Suppressor macrophage (primary cell): ENCODE data around the gene PNPLA7.

Experiments
- DNase-seq, 4 experiments: peaks; one replicate each; pipeline ENCODE4 v3.0.0-alpha.2; 2020 to 2022

Gene PNPLA7

GRCh38 chr9:137449081-137449844 lies 100.9 kb downstream of the PNPLA7 start:
- no peak for DNase-seq

DNA sequence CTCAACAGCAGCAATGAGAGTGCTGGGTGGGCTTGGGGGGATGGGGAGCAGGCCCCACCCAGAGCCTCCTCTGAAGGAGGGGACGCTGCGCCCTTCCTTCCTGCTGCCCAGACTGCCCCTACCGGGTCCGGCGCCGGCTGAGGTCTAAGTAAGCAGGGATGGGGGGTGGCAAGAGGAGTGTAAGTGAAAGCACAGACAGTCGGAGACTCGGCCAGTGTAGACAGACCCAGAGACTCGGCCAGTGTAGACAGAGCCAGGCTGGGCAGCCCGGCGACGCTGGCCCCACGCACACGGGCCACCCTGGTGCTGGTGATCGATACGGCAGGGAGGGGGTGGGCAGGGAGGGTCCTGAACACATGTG lies 101.6 kb downstream of the PNPLA7 start:
- DNase-seq, result no peak

GRCh38 chr9:137447722-137448601 lies 102.2 kb downstream of the PNPLA7 start:
- no peak for DNase-seq

- DNase-seq, result peak; percentile 59 to 77 (median 74)
Observed at GRCh38 chr9:137446851-137447471, 103.2 kb downstream of the PNPLA7 start.

DNA sequence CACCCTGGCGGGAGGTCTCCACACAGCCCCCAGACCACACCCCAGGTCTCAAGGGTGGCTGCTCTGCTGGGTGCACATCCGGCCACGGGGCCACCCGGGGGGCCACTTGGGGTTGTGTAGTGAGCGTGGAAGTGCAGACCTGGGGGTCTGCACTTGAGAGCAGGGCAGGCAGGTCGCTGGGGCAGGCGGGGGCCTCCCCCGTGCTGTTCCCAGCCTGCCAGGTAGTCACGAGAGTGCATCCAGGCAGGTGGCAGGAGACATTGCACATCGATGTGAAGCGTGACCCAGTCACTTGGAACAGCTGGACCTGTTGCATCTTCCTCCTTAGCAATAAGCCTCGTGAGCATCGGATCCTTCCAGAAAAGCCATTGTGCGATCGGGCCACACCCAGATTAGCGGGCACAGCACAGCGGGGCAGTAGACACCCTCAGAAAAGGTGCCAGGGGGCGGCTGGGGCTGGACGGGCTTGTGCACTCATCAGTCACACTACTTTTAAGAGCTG lies 104.2 kb downstream of the PNPLA7 start:
- no peak for DNase-seq

- peak; percentile 85 to 92 (median 90) for DNase-seq
Observed at GRCh38 chr9:137445275-137445807, 104.9 kb downstream of the PNPLA7 start.

- DNase-seq, result no peak
Observed at GRCh38 chr9:137444106-137444790, 106.0 kb downstream of the PNPLA7 start.

- DNase-seq, result no peak
Observed at GRCh38 chr9:137441935-137442321, 108.3 kb downstream of the PNPLA7 start.

DNA sequence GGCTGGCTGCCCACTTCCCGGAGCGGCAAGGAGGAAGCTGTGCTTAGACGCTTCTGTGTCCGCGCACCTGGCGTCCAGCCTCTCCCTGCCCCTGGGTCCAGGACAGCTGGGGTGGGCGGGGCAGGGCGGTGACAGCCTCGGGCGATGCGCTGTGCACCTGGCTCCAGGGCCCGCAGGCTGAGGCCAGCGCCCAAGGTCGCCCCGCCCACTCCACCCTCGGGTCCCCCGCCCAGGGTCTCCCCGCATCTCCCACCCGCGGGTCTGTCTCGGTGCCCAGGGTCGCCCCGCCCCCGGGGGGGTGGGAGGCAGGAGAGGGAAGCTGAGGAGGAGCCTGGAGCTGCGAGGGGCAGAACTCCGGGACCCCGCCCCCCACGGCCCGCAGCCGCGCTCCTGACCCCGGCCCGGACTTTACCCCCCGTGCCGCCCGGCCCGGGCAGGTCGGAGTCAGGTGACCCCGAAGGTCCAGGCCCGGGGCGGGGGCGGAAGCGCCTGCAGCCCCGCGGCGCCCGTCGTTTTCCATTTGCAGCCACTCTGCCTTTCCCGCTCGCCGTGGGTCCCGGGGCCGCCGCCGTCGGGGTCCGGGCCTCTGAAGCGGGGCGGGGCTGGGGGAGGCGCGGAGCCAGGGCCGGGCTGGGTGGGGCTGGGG lies 108.8 kb downstream of the PNPLA7 start, which contains the start of gene ENTPD8:
ENTPD8 (minus strand) TSS at position 69 of the 646 bp plus-strand sequence. CDS start 3,072 bp downstream, outside the sequence.
- DNase-seq, result peak in 2 of 4 experiments; percentile 26 to 40

GRCh38 chr9:137439158-137439714 lies 111.0 kb downstream of the PNPLA7 start:
- no peak for DNase-seq

DNA sequence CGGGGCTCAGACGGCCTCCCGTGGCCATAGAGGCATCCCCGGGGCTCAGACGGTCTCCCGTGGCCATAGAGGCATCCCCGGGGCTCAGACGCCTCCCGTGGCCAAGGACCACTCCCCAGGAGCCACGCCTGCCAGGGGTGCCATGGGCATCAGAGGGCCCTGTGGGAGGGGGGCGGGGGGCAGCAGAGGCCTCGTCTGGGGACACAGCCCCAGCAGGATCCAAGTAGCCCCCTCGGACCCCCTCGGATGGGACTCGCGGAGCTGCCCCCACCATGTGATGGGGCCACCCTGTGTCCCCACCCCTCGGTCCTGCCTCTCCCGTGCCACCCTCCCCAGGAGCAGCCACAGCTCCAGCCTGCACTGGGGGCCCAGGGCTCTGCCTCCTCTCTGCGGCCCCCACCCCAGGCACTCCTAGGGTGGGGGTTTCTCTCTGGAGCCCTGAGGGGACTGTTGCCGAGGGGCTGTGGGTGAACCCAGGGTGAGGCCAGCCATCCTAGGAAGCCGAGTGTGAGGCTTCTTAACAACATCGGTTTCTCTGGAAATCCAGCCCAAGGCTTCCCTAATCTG lies 111.5 kb downstream of the PNPLA7 start:
- no peak for DNase-seq

- no peak for DNase-seq
Observed at GRCh38 chr9:137437691-137438590, 112.3 kb downstream of the PNPLA7 start.

DNA sequence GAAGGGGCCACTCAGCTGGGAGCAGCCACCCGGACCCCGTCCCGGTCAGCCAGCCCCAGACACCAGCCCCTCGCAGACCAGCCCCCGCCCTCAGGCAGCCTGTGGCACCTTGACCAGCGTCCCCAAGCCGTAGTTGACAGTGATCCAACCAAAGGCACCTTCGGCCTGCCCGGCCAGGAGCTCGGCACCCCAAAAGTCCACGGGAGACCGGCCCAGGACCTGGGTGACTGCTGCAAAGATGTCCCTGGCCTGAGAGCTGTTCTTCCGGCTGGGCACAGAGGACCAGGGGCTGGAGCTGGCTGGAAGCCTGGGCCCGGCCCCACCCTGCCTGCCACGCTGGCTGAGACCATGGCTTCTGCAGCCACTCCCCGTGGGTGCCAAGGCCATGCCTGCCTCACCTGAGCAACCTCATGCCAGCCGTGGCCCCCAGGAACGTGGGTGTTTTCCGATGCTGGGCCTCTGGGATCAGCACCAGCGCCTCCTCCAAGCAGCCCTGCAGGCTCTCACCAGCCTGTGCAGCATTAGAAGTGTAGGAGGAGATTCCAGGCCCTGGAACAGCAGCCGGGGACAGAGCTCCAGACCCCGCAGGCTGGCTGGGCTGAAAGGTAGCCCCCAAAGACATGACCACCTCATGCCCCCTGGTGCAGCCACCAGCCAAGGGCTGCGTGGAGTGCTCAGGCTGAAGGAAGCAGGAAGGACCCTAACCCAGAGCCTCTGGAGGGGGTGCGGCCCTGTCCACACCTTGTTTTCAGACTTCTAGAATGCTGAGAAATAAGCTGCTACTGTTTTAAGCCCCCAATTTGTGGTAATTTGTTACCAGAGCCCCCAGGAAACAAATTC lies 113.2 kb downstream of the PNPLA7 start:
- DNase-seq, result no peak

DNA sequence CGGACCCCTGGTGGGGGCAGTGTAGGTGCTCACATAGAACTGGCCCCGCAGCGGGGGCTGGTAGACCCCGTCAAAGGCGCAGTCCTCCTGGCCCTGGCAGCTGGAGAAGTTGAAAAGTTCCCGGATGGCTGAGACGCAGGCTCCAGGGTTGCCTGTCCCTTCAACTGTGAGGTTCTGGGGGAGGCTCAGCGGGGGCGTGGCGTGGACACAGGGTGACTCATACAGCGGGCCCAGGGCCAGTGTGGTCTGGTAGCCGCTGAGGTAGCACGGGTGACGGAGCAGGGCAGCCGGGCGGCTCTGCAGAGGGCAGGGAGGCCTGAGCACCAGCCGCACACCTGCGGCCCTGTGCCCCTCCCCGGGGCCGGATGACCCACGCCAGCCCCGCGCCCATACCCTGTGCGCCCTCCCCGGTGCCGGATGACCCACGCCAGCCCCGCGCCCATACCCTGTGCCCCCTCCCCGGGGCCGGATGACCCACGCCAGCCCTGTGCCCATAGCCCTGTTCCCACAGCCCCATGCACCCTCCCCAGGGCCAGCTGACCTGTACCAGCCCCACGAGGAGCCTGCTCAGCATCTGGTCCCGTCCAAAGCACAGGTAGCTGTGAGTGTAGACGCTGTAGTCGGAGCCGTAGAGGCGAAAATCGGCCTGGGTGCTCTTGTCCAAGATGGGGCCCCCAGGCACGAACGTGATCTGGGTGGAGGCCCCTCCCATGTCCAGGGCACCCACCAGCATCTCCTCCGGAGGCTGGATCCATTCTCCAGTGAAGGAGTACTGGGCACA lies 114.0 kb downstream of the PNPLA7 start:
- peak; percentile 37 to 76 (median 64) for DNase-seq

- DNase-seq, result no peak
Observed at GRCh38 chr9:137435381-137435891, 114.8 kb downstream of the PNPLA7 start.

- DNase-seq, result peak in 3 of 4 experiments; percentile 36 to 60 (median 46)
Observed at GRCh38 chr9:137434498-137435380, 115.5 kb downstream of the PNPLA7 start.
